Activated CD8-positive, alpha-beta memory T cell treated with anti-CD3 and anti-CD28 coated beads for 1 hour (primary cell): ENCODE measurements around the gene JAKMIP3.

Experiments used
- DNase-seq, 2 donors: peaks; one replicate each; pipeline ENCODE4 v3.0.0-alpha.2; 2020; ENCODE audit warnings: low read depth in 1 of 2; ENCODE audit errors: extremely low read depth in 1 of 2

Gene JAKMIP3

GRCh38 chr10:132043861-132044695 is 21.7 kb upstream of the JAKMIP3 start:
- DNase-seq, result no peak

GRCh38 chr10:132044803-132045202 is 20.9 kb upstream of the JAKMIP3 start:
- no peak for DNase-seq

GRCh38 chr10:132045324-132045723 is 20.4 kb upstream of the JAKMIP3 start:
- DNase-seq, result no peak

GRCh38 chr10:132047575-132048293 is 18.0 kb upstream of the JAKMIP3 start:
- DNase-seq, result no peak

GRCh38 chr10:132048294-132048667 is 17.5 kb upstream of the JAKMIP3 start:
- DNase-seq, result no peak

- DNase-seq, result no peak
Measured at GRCh38 chr10:132050191-132050590, 15.6 kb upstream of the JAKMIP3 start.

GRCh38 chr10:132052124-132052523 is 13.6 kb upstream of the JAKMIP3 start:
- no peak for DNase-seq

- no peak for DNase-seq
Measured at GRCh38 chr10:132054564-132054963, 11.2 kb upstream of the JAKMIP3 start.

GRCh38 chr10:132055616-132056015 is 10.1 kb upstream of the JAKMIP3 start:
- DNase-seq, result no peak

GRCh38 chr10:132056663-132057062 is 9.1 kb upstream of the JAKMIP3 start:
- DNase-seq, result no peak

- DNase-seq, result no peak
Measured at GRCh38 chr10:132057191-132057681, 8.5 kb upstream of the JAKMIP3 start.

- DNase-seq, result no peak
Measured at GRCh38 chr10:132058111-132058745, 7.5 kb upstream of the JAKMIP3 start.

- no peak for DNase-seq
Measured at GRCh38 chr10:132058793-132059759, 6.7 kb upstream of the JAKMIP3 start.

GRCh38 chr10:132059760-132060508 is 5.8 kb upstream of the JAKMIP3 start:
- no peak for DNase-seq

- no peak for DNase-seq
Measured at GRCh38 chr10:132061030-132061429, 4.7 kb upstream of the JAKMIP3 start.

GRCh38 chr10:132061465-132061864 is 4.3 kb upstream of the JAKMIP3 start:
- DNase-seq, result no peak

- DNase-seq, result no peak
Measured at GRCh38 chr10:132062116-132062515, 3.6 kb upstream of the JAKMIP3 start.

- no peak for DNase-seq
Measured at GRCh38 chr10:132062641-132063390, 2.9 kb upstream of the JAKMIP3 start.

- no peak for DNase-seq
Measured at GRCh38 chr10:132063432-132063831, 2.3 kb upstream of the JAKMIP3 start.
